Thyroid gland (tissue), 4 donors: Measurements from ENCODE around the gene THBS3.

Source experiments
- CTCF ChIP-seq, 6 experiments: fragments of 200-600 bp in 3 of 6; fragments of 450-650 bp in 3 of 6; sonication (generic) in 3 of 6; IDR thresholded peaks; one replicate each; pipeline ENCODE4 v1.5.1; 2016 to 2019; ENCODE audit warnings: antibody characterized with exemption in 6 of 6, mild to moderate bottlenecking in 2 of 6, inconsistent platforms in 1 of 6, moderate library complexity in 1 of 6
- POLR2A ChIP-seq, 2 donors: fragments of 450-650 bp; IDR thresholded peaks; one replicate each; pipeline ENCODE4 v1.6.1; 2017; ENCODE audit warnings: antibody characterized with exemption in 2 of 2, mild to moderate bottlenecking in 2 of 2, moderate library complexity in 1 of 2

GRCh38 chr1:155251566-155251965 is 43.9 kb upstream of the THBS3 start:
- TF ChIP-seq POLR2A (IDR thresholded peaks at IDR 0.05) (no peak), CTCF (IDR thresholded peaks at IDR 0.05) (no peak)
